Activated CD8-positive, alpha-beta memory T cell treated with anti-CD3 and anti-CD28 coated beads, Interleukin-2, amount 50 U/mL, for 1 hour (primary cell): ENCODE data around the gene FBH1.
A peak's percentile ranks its signal among the peaks of the same experiment; 100 is the strongest.
"Not testable (repeated sequence)": the region's sequence is repeated elsewhere in the genome, so short reads cannot be mapped to it uniquely, and the experiment has no call there.

ENCODE experiments used
- DNase-seq: peaks from one replicate; pipeline ENCODE4 v3.0.0-alpha.2; 2020; ENCODE audit errors: extremely low read depth

FBH1 gene

DNA sequence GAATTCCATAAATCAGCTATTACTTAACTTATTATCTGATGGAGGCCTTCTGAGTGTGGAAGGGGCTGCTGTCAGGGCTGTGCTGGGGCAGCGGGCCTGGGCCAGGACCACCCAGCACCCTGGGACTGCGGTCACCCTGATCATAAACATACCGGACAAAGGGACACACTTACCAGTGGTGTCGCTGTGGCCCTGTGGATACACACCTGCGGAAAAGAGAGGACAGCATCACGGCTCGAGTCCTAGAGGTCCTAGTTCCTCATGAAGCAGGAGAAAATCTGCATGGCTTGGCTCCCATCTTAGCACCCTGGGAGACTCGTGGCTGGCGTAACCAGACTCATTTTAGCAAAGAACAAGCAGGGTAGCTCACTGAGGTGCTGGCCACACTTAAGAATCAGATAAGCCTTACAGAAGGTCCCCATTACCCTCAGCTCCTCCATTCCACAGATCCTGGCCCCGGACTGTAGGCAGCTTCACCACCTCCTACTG lies 69.6 kb downstream of the FBH1 start:
- DNase-seq: no peak

DNA sequence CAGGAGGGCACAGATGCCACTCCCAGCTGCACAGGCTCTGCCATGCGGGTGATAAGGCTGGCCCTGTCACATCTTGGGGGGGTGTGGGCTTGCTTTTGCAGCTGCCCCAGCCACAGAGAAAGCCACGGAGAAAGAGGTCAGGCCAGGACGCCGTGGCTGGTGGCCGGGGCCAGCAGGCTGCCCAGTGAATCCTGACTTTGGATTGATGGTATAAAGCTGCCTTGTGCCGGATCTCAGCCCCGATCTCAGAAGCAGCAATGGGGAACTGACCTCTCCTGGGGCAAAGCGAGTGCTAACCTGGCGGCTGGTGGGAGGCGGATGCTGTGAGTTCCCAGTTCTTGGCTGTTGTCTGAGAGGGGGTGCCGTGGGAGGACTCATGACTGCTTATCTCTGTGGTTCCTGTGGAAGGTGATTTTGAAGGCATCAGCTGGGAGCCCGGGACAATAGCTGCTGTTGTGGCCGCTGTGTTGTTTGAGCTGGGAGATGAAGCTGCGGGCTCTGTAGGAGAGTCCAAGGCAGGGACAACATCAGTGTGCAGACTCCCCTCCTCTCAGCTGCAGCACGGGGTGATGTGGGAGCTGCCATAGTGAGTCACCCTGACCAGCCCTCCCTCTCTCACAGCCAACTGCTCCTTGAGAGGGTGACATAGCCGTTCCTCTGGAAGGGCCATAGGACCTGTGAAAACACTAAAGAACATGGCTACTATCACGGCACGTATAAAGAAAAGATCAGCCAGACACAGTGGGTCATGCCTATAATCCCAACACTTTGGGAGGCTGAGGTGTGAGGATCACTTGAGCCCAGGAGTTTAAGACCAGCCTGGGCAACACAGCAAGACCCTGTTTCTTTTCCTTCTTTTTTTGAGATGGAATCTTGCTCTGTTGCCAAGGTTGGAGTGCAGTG lies 70.3 kb downstream of the FBH1 start:
- DNase-seq: no peak

DNA sequence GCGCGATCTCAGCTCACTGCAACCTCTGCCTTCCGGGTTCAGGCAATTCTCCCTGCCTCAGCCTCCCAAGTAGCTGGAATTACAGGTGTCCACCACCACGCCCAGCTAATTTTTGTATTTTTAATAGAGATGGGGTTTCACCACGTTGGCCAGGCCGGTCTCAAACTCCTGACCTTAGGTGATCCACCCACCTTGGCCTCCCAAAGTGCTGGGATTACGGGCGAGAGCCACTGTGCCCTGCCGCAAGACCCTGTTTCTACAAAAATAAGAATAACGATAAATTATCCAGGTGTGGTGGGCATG lies 70.9 kb downstream of the FBH1 start:
- DNase-seq: not testable (repeated sequence)

DNA sequence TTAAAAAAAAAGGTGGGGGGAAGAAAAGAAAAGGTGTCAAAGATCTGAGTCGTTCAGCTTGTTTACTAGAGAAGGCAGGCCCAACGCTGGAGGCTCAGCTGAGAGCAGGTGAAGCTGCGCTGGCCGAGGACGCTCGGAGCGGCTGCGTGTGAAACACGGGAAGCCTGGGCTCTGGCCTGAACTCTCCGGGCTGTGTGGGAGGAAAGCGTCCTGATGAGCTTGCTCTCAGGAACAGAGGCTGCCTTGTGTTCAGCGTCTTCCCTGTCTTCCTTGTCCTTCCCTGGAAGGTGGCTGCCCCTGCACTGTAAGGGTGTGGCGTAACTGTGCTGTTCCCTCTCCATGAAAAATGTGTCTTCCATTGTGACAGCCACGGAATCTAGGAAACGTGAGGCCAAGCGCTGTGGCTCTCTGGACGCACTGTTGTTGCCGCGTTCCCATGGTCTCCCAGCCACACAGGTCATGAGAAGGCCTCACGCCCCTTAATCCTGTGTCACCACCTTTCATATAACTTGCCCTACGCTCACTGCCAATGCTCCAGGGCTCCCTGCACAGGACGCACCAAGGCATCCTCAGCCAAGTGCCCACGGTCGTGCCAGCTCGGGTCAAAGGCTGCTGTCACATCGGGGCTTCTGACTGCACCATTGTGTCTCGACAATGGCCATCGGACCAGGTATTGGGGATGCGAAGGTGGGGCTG lies 71.5 kb downstream of the FBH1 start:
- DNase-seq: no peak

DNA sequence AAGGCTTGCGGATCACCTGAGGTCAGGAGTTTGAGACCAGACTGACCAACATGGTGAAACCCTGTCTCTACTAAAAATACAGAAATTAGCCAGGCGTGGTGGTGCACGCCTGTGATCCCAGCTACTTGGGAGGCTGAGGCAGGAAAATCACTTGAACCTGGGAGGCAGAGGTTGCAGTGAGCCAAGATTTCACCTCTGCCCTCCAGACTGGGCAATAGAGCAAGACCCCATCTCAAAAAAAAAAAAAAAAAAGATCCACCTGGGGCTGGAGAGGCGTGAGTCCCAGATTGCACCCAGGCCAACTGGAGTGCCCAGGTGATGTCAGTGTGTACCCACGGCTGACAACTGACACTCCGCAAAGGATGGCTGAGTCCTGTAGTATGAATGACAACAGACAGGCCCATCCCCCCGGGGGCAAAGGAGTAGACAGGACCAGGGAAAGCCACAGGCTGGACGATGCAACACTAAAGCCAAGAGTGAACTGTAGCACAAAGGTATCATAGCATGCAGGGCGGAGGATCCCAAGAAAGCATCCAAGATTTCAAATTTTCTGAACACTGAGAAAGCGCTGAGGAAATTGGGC lies 72.4 kb downstream of the FBH1 start:
- DNase-seq: not testable (repeated sequence)

- no peak for DNase-seq
Observed at GRCh38 chr10:5963071-5963470, 73.0 kb downstream of the FBH1 start.

DNA sequence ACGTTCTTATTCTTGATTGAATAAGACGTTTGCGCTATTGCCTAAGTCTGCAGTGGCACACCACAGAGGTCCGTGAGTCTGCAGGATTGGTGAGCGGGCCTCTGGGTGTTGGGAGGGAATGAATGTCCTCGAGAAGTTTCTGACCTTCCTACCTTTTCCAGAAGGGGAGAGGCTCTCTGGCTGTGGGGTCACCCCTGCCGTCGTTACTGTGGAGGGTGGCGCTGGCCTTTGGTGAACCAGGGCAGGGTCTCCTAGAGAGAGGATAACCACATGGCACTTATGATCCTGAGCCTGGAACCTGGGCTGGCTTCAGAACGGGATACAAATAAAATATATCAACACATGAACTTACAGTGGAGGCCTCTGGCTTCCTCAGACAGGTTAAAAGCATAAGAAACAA lies 73.5 kb downstream of the FBH1 start:
- no peak for DNase-seq

DNA sequence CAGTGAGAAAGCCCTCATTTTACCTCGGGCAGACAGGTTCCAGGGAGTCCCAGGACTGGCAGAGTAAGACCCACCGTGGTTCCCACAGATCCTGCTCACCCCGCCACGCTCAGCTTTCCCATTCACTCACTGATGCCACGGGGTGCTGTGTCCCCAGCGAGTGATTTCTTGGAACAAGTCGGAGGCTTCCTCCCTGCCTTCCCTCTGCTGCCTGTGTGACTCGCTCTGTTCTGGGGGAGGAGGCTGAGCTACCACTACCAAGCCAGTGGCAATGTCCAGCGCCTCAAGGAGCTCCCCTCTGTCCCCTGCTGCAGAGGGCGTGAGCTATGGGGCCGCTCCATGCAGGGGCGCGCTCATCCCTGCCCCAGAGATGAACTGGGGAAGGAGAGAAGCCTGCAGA lies 74.7 kb downstream of the FBH1 start:
- DNase-seq: no peak

GRCh38 chr10:5965266-5965665 lies 75.2 kb downstream of the FBH1 start:
- no peak for DNase-seq

DNA sequence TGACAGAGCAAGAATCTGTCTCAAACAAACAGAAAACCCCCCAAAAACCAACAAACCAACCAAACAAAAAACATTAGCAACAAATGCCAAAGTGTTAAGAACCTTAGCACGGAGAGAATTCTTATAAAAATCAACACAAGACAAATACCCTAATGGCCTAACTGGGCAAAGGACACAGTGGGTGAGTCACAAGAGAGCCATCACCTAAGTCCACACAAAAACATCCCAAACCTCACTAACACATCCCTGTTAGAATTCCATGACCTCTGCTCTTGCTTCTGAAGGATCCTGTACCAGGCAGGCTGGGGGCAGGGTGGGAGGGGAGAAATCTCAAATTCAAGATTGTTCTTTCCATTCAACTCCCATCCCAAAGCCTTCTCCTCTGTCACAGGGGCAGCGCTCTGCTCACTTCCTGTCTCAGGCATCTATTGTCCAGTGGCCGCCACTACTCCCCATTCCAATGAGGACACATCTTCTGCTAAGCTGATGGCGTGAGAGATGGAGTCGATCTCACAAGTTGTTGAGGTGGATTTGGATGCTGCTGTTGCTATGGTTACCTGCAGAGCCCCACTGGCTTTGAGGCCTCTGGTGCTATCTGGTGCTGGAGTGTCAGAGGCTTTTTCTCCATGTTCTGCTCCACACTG lies 78.1 kb downstream of the FBH1 start:
- no peak for DNase-seq

DNA sequence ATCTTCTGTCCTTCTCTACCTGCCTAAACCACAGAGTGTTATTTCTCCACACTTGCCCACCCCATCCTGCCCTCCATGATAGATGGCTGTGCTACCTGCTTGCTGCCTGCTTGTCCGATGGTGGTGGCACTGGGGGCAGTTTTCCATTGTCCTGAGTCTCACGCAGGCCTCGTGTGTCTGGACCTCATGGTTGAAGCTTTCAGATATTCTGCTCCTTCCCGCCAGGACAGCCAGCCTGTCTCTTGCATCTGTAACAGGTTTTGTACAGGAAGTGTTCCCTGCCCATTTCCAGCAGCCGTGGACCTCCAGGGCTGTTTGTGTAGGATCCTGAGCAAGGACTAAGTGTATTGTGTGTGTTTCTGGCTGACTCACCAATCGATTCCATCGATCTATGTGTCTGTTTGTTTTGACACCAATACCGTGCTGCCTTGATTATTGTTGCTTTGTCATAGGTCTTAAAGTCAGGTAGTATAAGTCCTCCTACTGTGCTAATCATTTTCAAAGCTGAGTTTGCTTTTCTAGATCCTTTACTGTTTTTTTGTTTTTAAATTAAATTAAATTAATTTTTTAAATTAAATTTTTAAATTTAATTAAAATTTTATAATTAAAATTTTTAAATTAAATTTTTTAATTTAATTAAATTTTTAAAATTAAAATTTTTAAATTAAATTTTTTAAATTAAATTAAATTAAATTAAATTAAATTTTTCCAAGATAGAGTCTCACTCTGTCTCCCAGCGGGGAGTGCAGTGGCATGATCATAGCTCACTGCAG lies 78.8 kb downstream of the FBH1 start:
- DNase-seq: no peak

- DNase-seq: no peak
Observed at GRCh38 chr10:5970066-5970465, 80.0 kb downstream of the FBH1 start.

- DNase-seq: no peak
Observed at GRCh38 chr10:5970527-5970926, 80.5 kb downstream of the FBH1 start.

- DNase-seq: no peak
Observed at GRCh38 chr10:5971315-5971832, 81.3 kb downstream of the FBH1 start.

DNA sequence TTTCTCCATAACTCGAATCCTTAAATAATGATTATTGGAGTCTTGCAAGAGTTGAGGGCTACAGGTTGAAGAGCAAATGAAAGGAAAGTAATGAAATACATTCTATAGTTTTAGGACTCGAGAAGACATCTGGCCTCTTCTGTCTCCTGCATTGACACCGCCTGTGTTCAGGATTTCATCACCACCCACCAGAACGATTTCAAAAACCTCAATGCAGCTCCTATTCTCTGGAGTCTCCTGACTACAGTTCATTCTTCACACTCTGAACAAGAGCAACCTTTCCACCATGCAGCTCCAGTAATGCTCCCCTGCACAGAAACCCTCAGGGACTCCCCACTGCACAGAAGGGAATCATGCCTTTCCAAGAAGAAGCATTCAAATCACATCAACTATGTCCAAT lies 81.8 kb downstream of the FBH1 start:
- no peak for DNase-seq

DNA sequence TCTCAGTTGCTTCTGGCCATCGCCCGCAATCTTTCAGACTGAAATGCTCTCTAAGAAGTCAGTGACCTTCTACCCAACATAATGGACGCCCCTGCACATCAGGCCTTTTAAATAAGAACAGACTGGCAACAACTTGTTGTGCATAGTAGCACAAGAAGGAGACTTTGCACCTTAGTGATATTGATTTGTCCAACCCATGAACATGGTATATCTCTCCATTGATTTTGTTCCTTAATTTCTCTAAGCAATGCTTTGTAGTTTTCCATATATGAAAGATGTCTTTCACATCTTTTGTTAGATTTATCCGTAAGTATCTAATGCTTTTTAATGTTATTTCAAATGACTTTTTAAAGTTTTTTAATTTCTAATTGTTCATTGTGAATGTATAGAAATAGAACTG lies 83.0 kb downstream of the FBH1 start:
- DNase-seq: no peak

DNA sequence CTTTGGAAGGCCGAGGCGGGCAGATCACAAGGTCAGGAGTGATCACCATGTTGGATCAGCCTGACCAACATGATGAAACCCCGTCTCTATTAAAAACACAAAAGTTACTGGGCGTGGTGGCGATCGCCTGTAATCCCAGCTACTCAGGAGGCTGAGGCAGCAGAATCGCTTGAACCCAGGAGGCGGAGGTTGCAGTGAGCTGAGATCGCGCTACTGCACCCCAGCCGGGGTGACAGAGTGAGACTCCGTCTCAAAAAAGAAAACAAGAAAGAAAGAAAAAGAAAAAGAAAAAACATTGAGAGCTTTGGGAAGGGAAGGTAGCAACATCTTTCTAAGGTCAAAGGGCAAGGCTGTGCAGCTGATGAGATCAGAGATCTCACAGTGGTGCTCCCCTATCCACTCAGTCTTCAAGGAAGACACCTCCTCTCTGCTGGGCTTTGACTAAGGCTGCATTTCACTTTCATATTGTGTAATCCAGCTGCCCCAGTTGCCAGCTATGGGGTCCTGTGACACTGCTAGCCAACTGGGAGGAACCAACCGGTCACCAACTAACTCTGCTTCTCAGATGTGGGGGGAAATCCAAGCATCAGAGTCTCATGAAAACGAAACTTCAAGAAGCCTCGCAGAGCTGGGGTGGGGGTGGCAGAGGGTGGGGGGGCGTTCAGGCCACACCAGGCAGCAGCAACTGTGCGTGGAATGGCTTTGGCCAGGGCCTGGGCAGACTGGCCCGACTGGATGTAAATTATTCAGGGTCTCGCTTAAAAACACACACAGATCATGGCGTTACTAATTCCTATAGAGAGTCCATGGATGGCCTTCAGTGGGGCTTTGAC lies 85.8 kb downstream of the FBH1 start:
- peak; percentile 21 for DNase-seq

DNA sequence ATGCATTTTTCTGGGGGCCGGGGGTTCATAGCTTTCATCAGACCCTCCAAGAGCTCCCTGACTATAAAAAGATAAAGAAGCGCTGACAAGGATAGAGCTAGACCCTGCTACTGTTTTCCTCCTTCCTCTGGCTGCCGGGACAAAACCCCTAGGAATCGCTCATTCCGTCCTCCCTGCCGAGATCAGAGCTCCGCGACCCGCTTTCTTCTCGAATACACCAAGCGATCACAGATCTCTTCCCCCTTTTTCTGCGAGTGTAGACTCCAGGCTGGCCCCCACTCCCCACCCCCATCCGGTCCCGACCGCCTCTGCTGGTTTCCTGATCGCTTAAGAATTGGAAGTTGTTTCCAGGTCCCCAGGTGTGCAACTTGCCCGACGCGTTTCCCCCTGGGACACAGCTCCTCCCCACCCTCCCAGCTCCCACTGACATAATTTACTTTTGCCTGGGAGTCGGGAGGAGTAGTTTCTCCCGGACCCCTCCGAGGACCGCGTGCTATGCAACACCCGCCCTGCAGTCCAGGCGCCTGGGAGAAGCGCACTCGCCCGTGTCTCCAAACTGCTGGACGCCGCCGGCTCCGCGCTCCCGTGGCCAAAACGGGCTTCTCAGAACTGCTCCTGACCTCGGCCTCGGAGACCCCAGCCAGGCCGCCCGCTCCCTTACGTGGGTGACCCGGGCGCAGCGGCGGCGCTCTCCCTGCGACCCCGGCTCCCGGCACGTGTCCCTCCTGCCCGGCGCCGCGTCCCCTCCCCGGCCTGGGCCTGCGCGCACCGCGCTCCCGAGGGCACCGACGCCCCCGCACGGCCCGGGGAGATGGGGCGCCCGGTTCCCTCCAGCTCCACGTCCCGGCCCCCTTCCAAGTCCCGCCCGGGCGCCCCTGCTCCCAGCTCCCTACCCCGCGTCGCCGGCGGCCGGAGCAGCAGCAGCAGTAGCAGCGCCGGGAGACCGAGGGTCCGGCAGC lies 86.7 kb downstream of the FBH1 start:
- no peak for DNase-seq
